ENCODE measurements around the gene SLC35G6. TPM values are rescaled to one million over a fixed set of nuclear protein-coding genes. Genes with fewer than 3 reads are reported as not detected.
A peak's percentile ranks its signal among the peaks of the same experiment; 100 is the strongest.

SLC35G6 gene
- polyA plus RNA-seq, 1 donor (not counting 4 experiments of a cell fraction or from before 2014, with no cell fraction given): not detected

GRCh38 chr17:7437369-7437863 lies 43.8 kb upstream of the SLC35G6 start:
- Histone ChIP-seq H3K9me1 (ENCODE audit: control insufficient read depth, extremely low read depth, insufficient read depth, low read length) (peaks cover 2% of the 10 kb centered on the region), H2AFZ (ENCODE audit: control insufficient read depth, low read length) (peak overlapping the region; percentile 37), H3K79me2 (ENCODE audit: control insufficient read depth, insufficient read depth, low read length) (peaks cover 17% of the 10 kb centered on the region), H3K36me3 (ENCODE audit: control insufficient read depth in 2 of 2, extremely low read depth in 1 of 2, insufficient read depth in 2 of 2, low read length in 2 of 2) (peaks cover 0 to 2% of the 10 kb centered on the region in 2 experiments), H4K20me1 (ENCODE audit: control insufficient read depth, extremely low read depth, insufficient read depth, low read length) (no peaks in the 10 kb centered on the region), H3K27me3 (ENCODE audit: control insufficient read depth, extremely low read depth, insufficient read depth, low read length) (no peaks in the 10 kb centered on the region), H3K9me3 (ENCODE audit: control insufficient read depth, low read depth, low read length) (no peaks in the 10 kb centered on the region), H3K4me1 (ENCODE audit: control insufficient read depth, extremely low read depth, insufficient read depth, low read length) (peaks cover 42% of the 10 kb centered on the region), H3K27ac (ENCODE audit: control insufficient read depth, insufficient read depth, low read length) (peak overlapping the region; percentile 62), H3K9ac (ENCODE audit: control insufficient read depth, extremely low read depth, insufficient read depth, low read length) (peak overlapping the region; percentile 77), H3K4me3 (ENCODE audit: control insufficient read depth in 2 of 3, extremely low read depth in 1 of 3, insufficient read depth in 2 of 3, low read depth in 1 of 3, low read length in 3 of 3) (peak overlapping the region; percentile 59 to 81 (median 66)), H3K4me2 (ENCODE audit: control insufficient read depth, extremely low read depth, insufficient read depth, low read depth, low read length) (peak overlapping the region; percentile 99)
- no peak for TF ChIP-seq CTCF (optimal IDR thresholded peaks at IDR 0.05 in 1 of 3, IDR thresholded peaks at IDR 0.05 in 1 of 3, conservative IDR thresholded peaks at IDR 0.05 in 1 of 3; ENCODE audit: extremely low read depth in 1 of 3, insufficient read depth in 2 of 3, low read length in 3 of 3)
- TF ChIP-seq EZH2 (IDR thresholded peaks at IDR 0.05; ENCODE audit: low read length): no peak
- DNase-seq (ENCODE audit: low read depth, low spot score) (no peak), FAIRE-seq (no peak)
- dilution Hi-C loops (cut with MboI; ENCODE audit: extremely low pct_ligation_motif_present, low sequenced_read_pairs): no loop called here

- FAIRE-seq: no peak
- H3K4me3 ChIP-seq (ENCODE audit: control insufficient read depth in 2 of 3, extremely low read depth in 1 of 3, insufficient read depth in 2 of 3, low read depth in 1 of 3, low read length in 3 of 3): peak overlapping the region; percentile 59 to 81 (median 66)
- TF ChIP-seq CTCF (optimal IDR thresholded peaks at IDR 0.05 in 1 of 3, IDR thresholded peaks at IDR 0.05 in 1 of 3, conservative IDR thresholded peaks at IDR 0.05 in 1 of 3; ENCODE audit: extremely low read depth in 1 of 3, insufficient read depth in 2 of 3, low read length in 3 of 3) (peak in 1 of 3 experiments; percentile 0), EZH2 (IDR thresholded peaks at IDR 0.05; ENCODE audit: low read length) (no peak)
- H4K20me1 ChIP-seq (ENCODE audit: control insufficient read depth, extremely low read depth, insufficient read depth, low read length): no peaks in the 10 kb centered on the region
- dilution Hi-C loops (cut with MboI; ENCODE audit: extremely low pct_ligation_motif_present, low sequenced_read_pairs): no loop called here
- peaks cover 17% of the 10 kb centered on the region for H3K79me2 ChIP-seq (ENCODE audit: control insufficient read depth, insufficient read depth, low read length)
- H3K9me3 ChIP-seq (ENCODE audit: control insufficient read depth, low read depth, low read length): no peaks in the 10 kb centered on the region
- H2AFZ ChIP-seq (ENCODE audit: control insufficient read depth, low read length): peak overlapping the region; percentile 44
- H3K36me3 ChIP-seq (ENCODE audit: control insufficient read depth in 2 of 2, extremely low read depth in 1 of 2, insufficient read depth in 2 of 2, low read length in 2 of 2): peaks cover 0 to 4% of the 10 kb centered on the region in 2 experiments
- peaks cover 43% of the 10 kb centered on the region for H3K4me1 ChIP-seq (ENCODE audit: control insufficient read depth, extremely low read depth, insufficient read depth, low read length)
- H3K9ac ChIP-seq (ENCODE audit: control insufficient read depth, extremely low read depth, insufficient read depth, low read length): peak overlapping the region; percentile 77
- H3K4me2 ChIP-seq (ENCODE audit: control insufficient read depth, extremely low read depth, insufficient read depth, low read depth, low read length): peak overlapping the region; percentile 99
- H3K27ac ChIP-seq (ENCODE audit: control insufficient read depth, insufficient read depth, low read length): peak overlapping the region; percentile 62
- no peak for DNase-seq (ENCODE audit: low read depth, low spot score)
- H3K9me1 ChIP-seq (ENCODE audit: control insufficient read depth, extremely low read depth, insufficient read depth, low read length): peaks cover 2% of the 10 kb centered on the region
- H3K27me3 ChIP-seq (ENCODE audit: control insufficient read depth, extremely low read depth, insufficient read depth, low read length): no peaks in the 10 kb centered on the region
These were observed 43.2 kb upstream of the SLC35G6 start for GRCh38 chr17:7437950-7438614.
